ENCODE results near the gene ZBTB18.

GRCh38 chr1:244102046-244102445 is 51.0 kb downstream of the ZBTB18 start:
- TF ChIP-seq POLR2AphosphoS5 (IDR thresholded peaks at IDR 0.05): no peak
- no peak for TF ChIP-seq CTCF (IDR thresholded peaks at IDR 0.05)

Data from breast epithelium (tissue), 3 donors.